ENCODE measurements around the gene USF2. TPM values are rescaled to one million over a fixed set of nuclear protein-coding genes. Genes with fewer than 3 reads are reported as not detected.

Gene USF2
- polyA plus RNA-seq, 2 of the 4 experiments (the other 2 are of a cell fraction) = 118 to 141 TPM

DNA sequence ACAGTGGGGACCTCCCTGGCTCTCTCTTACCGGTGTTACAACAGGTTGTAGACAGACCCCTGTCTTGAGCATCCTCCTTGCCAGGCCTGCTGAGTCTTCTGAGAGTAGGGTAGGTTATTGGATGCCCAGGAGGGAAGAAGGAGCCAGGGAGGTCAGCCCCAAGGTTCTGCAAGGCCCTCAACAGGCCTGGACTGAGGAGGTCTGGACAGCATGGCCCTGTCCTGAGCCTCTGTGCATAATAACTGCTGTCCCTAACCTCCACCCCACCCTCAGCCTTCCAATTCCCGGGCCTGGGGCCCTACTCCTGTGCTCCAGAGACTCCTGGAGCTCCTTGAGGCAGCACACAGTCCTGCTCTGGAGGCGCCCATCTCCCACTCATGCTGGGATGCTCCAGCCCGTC lies 60.6 kb downstream of the USF2 start (continued):
- TF ChIP-seq, protein P1, sequence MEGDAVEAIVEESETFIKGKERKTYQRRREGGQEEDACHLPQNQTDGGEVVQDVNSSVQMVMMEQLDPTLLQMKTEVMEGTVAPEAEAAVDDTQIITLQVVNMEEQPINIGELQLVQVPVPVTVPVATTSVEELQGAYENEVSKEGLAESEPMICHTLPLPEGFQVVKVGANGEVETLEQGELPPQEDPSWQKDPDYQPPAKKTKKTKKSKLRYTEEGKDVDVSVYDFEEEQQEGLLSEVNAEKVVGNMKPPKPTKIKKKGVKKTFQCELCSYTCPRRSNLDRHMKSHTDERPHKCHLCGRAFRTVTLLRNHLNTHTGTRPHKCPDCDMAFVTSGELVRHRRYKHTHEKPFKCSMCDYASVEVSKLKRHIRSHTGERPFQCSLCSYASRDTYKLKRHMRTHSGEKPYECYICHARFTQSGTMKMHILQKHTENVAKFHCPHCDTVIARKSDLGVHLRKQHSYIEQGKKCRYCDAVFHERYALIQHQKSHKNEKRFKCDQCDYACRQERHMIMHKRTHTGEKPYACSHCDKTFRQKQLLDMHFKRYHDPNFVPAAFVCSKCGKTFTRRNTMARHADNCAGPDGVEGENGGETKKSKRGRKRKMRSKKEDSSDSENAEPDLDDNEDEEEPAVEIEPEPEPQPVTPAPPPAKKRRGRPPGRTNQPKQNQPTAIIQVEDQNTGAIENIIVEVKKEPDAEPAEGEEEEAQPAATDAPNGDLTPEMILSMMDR (IDR thresholded peaks at IDR 0.05) = no peak
- TF ChIP-seq SMC3 (IDR thresholded peaks at IDR 0.05) = no peak

Other genes starting within 250 kb of the USF2 start
- gene SCN1B, start 238.5 kb upstream of the USF2 start, polyA plus RNA-seq (2011; rRNA removed) = 11.0 and 12.8 TPM in 2 replicates
- gene SCN1B, start 238.5 kb upstream of the USF2 start, polyA plus RNA-seq (2017; fragmentation: RNase III; extraction: RNeasy Plus Mini Kit Qiagen cat#74134 plus additional on column Dnase treatment) = 10.3 to 11.4 TPM (median 11.3 TPM) in 3 replicates
- gene HPN, start 227.2 kb upstream of the USF2 start, polyA plus RNA-seq (2011; rRNA removed) = 0.08 and 0.09 TPM in 2 replicates
- 0.04 to 0.12 TPM (median 0.06 TPM) in 3 replicates for gene HPN, start 227.2 kb upstream of the USF2 start, polyA plus RNA-seq (2017; fragmentation: RNase III; extraction: RNeasy Plus Mini Kit Qiagen cat#74134 plus additional on column Dnase treatment)
- 0.32 and 0.46 TPM in 2 replicates for gene FXYD3, start 153.1 kb upstream of the USF2 start, polyA plus RNA-seq (2011; rRNA removed)
- 0.16 TPM in 1 of 3 replicates, not detected in the others for gene FXYD3, start 153.1 kb upstream of the USF2 start, polyA plus RNA-seq (2017; fragmentation: RNase III; extraction: RNeasy Plus Mini Kit Qiagen cat#74134 plus additional on column Dnase treatment)
- gene LGI4, start 133.9 kb upstream of the USF2 start, polyA plus RNA-seq (2011; rRNA removed) = 0.06 and 0.13 TPM in 2 replicates
- gene LGI4, start 133.9 kb upstream of the USF2 start, polyA plus RNA-seq (2017; fragmentation: RNase III; extraction: RNeasy Plus Mini Kit Qiagen cat#74134 plus additional on column Dnase treatment) = 0.09 to 0.16 TPM (median 0.12 TPM) in 3 replicates
- gene FXYD1, start 130.1 kb upstream of the USF2 start, polyA plus RNA-seq (2011; rRNA removed) = not detected in 2 replicates
- not detected in 3 replicates for gene FXYD1, start 130.1 kb upstream of the USF2 start, polyA plus RNA-seq (2017; fragmentation: RNase III; extraction: RNeasy Plus Mini Kit Qiagen cat#74134 plus additional on column Dnase treatment)
- not detected in 2 replicates for gene FXYD7, start 125.7 kb upstream of the USF2 start, polyA plus RNA-seq (2011; rRNA removed)
- 0.15 TPM in 1 of 3 replicates, not detected in the others for gene FXYD7, start 125.7 kb upstream of the USF2 start, polyA plus RNA-seq (2017; fragmentation: RNase III; extraction: RNeasy Plus Mini Kit Qiagen cat#74134 plus additional on column Dnase treatment)
- gene FXYD5, start 114.2 kb upstream of the USF2 start, polyA plus RNA-seq (2011; rRNA removed) = 70.8 and 77.3 TPM in 2 replicates
- gene FXYD5, start 114.2 kb upstream of the USF2 start, polyA plus RNA-seq (2017; fragmentation: RNase III; extraction: RNeasy Plus Mini Kit Qiagen cat#74134 plus additional on column Dnase treatment) = 106 to 116 TPM (median 113 TPM) in 3 replicates
- gene FAM187B, start 40.2 kb upstream of the USF2 start, polyA plus RNA-seq (2011; rRNA removed) = not detected in 2 replicates
- gene FAM187B, start 40.2 kb upstream of the USF2 start, polyA plus RNA-seq (2017; fragmentation: RNase III; extraction: RNeasy Plus Mini Kit Qiagen cat#74134 plus additional on column Dnase treatment) = not detected in 3 replicates
- gene LSR, start 20.0 kb upstream of the USF2 start, polyA plus RNA-seq (2011; rRNA removed) = 2.1 and 2.5 TPM in 2 replicates
- gene LSR, start 20.0 kb upstream of the USF2 start, polyA plus RNA-seq (2017; fragmentation: RNase III; extraction: RNeasy Plus Mini Kit Qiagen cat#74134 plus additional on column Dnase treatment) = 3.6 to 4.7 TPM (median 4.4 TPM) in 3 replicates
- not detected in 2 replicates for gene HAMP, start 13.6 kb downstream of the USF2 start, polyA plus RNA-seq (2011; rRNA removed)
- gene HAMP, start 13.6 kb downstream of the USF2 start, polyA plus RNA-seq (2017; fragmentation: RNase III; extraction: RNeasy Plus Mini Kit Qiagen cat#74134 plus additional on column Dnase treatment) = 0.03 TPM in 1 of 3 replicates, not detected in the others
- not detected in 2 replicates for gene MAG, start 23.2 kb downstream of the USF2 start, polyA plus RNA-seq (2011; rRNA removed)
- gene MAG, start 23.2 kb downstream of the USF2 start, polyA plus RNA-seq (2017; fragmentation: RNase III; extraction: RNeasy Plus Mini Kit Qiagen cat#74134 plus additional on column Dnase treatment) = not detected in 3 replicates
- gene CD22, start 60.2 kb downstream of the USF2 start, polyA plus RNA-seq (2011; rRNA removed) = 0.14 and 0.29 TPM in 2 replicates
- gene CD22, start 60.2 kb downstream of the USF2 start, polyA plus RNA-seq (2017; fragmentation: RNase III; extraction: RNeasy Plus Mini Kit Qiagen cat#74134 plus additional on column Dnase treatment) = 0.05 TPM in 1 of 3 replicates, not detected in the others
- not detected in 2 replicates for gene FFAR1, start 78.9 kb downstream of the USF2 start, polyA plus RNA-seq (2011; rRNA removed)
- gene FFAR1, start 78.9 kb downstream of the USF2 start, polyA plus RNA-seq (2017; fragmentation: RNase III; extraction: RNeasy Plus Mini Kit Qiagen cat#74134 plus additional on column Dnase treatment) = not detected in 3 replicates
- gene FFAR3, start 89.5 kb downstream of the USF2 start, polyA plus RNA-seq (2011; rRNA removed) = not detected in 2 replicates
- not detected in 3 replicates for gene FFAR3, start 89.5 kb downstream of the USF2 start, polyA plus RNA-seq (2017; fragmentation: RNase III; extraction: RNeasy Plus Mini Kit Qiagen cat#74134 plus additional on column Dnase treatment)
- gene GPR42, start 102.1 kb downstream of the USF2 start, polyA plus RNA-seq (2011; rRNA removed) = not detected in 2 replicates
- gene GPR42, start 102.1 kb downstream of the USF2 start, polyA plus RNA-seq (2017; fragmentation: RNase III; extraction: RNeasy Plus Mini Kit Qiagen cat#74134 plus additional on column Dnase treatment) = not detected in 3 replicates
- gene FFAR2, start 179.3 kb downstream of the USF2 start, polyA plus RNA-seq (2011; rRNA removed) = 0.24 and 0.30 TPM in 2 replicates
- gene FFAR2, start 179.3 kb downstream of the USF2 start, polyA plus RNA-seq (2017; fragmentation: RNase III; extraction: RNeasy Plus Mini Kit Qiagen cat#74134 plus additional on column Dnase treatment) = not detected in 3 replicates
- not detected in 2 replicates for gene KRTDAP, start 221.5 kb downstream of the USF2 start, polyA plus RNA-seq (2011; rRNA removed)
- gene KRTDAP, start 221.5 kb downstream of the USF2 start, polyA plus RNA-seq (2017; fragmentation: RNase III; extraction: RNeasy Plus Mini Kit Qiagen cat#74134 plus additional on column Dnase treatment) = not detected in 3 replicates
- gene DMKN, start 244.7 kb downstream of the USF2 start, polyA plus RNA-seq (2011; rRNA removed) = 18.0 and 21.5 TPM in 2 replicates
- 37.0 to 41.6 TPM (median 40.6 TPM) in 3 replicates for gene DMKN, start 244.7 kb downstream of the USF2 start, polyA plus RNA-seq (2017; fragmentation: RNase III; extraction: RNeasy Plus Mini Kit Qiagen cat#74134 plus additional on column Dnase treatment)

All from A549 (cell line).